SKM-1 treated with dmso at 0.1 percent for 144 hours (cell line): ENCODE results near the gene IL16.
"Not testable (repeated sequence)": the region's sequence is repeated elsewhere in the genome, so short reads cannot be mapped to it uniquely, and the experiment has no call there.

Source experiments
- DNase-seq: peaks from one replicate; lab custom pipeline; 2025; ENCODE audit not compliant: unreplicated experiment; lab: John Stamatoyannopoulos, UW

Gene IL16

GRCh38 chr15:81199031-81199779 is 2.5 kb downstream of the IL16 start:
- DNase-seq, result no peak

- DNase-seq, result no peak
Measured at GRCh38 chr15:81206018-81206417, 9.3 kb downstream of the IL16 start.

- DNase-seq, result not testable (repeated sequence)
Measured at GRCh38 chr15:81207987-81208386, 11.3 kb downstream of the IL16 start.

GRCh38 chr15:81209635-81210034 is 13.0 kb downstream of the IL16 start:
- no peak for DNase-seq

GRCh38 chr15:81211376-81211775 is 14.7 kb downstream of the IL16 start:
- DNase-seq, result no peak

GRCh38 chr15:81213982-81214381 is 17.3 kb downstream of the IL16 start:
- no peak for DNase-seq

- DNase-seq, result no peak
Measured at GRCh38 chr15:81215531-81215930, 18.9 kb downstream of the IL16 start.

GRCh38 chr15:81215983-81216382 is 19.3 kb downstream of the IL16 start:
- DNase-seq, result no peak

GRCh38 chr15:81216422-81216821 is 19.7 kb downstream of the IL16 start:
- no peak for DNase-seq

- no peak for DNase-seq
Measured at GRCh38 chr15:81221449-81221848, 24.8 kb downstream of the IL16 start.

GRCh38 chr15:81222007-81222406 is 25.3 kb downstream of the IL16 start:
- no peak for DNase-seq

- DNase-seq, result no peak
Measured at GRCh38 chr15:81223346-81223971, 26.8 kb downstream of the IL16 start.

GRCh38 chr15:81224232-81224631 is 27.6 kb downstream of the IL16 start:
- no peak for DNase-seq

- DNase-seq, result no peak
Measured at GRCh38 chr15:81225161-81225671, 28.5 kb downstream of the IL16 start.

GRCh38 chr15:81227716-81228115 is 31.0 kb downstream of the IL16 start:
- DNase-seq, result no peak

- DNase-seq, result no peak
Measured at GRCh38 chr15:81229586-81229985, 32.9 kb downstream of the IL16 start.

- DNase-seq, result no peak
Measured at GRCh38 chr15:81235276-81236123, 38.8 kb downstream of the IL16 start.

- DNase-seq, result no peak
Measured at GRCh38 chr15:81239190-81239589, 42.5 kb downstream of the IL16 start.

- no peak for DNase-seq
Measured at GRCh38 chr15:81242778-81243177, 46.1 kb downstream of the IL16 start.

GRCh38 chr15:81244306-81244705 is 47.6 kb downstream of the IL16 start:
- DNase-seq, result no peak

- no peak for DNase-seq
Measured at GRCh38 chr15:81253846-81254245, 57.2 kb downstream of the IL16 start.
